GM23248 (cell line): ENCODE data around the gene CDA. TPM values are rescaled to one million over a fixed set of nuclear protein-coding genes. Genes with fewer than 3 reads are reported as not detected.

Source experiments
- DNase-seq: peaks from one replicate; pipeline ENCODE4 v3.0.0-alpha.2; 2015
- H2AFZ ChIP-seq: fragments of 200-600 bp; sonication (generic); 2 replicates; pipeline ENCODE4 v1.6.1; 2016; ENCODE audit warnings: antibody characterized with exemption
- H3F3A ChIP-seq: fragments of 200-600 bp; sonication (generic); 2 replicates; pipeline ENCODE4 v1.6.1; 2016; ENCODE audit warnings: mild to moderate bottlenecking, antibody characterized with exemption, mixed run types; ENCODE audit not compliant: insufficient read depth
- H3K27ac ChIP-seq: fragments of 200-600 bp; sonication (generic); 2 replicates; pipeline ENCODE4 v1.5.1; 2016; ENCODE audit warnings: mild to moderate bottlenecking
- H3K27me3 ChIP-seq: fragments of 200-600 bp; sonication (generic); replicated peaks from 2 replicates; pipeline ENCODE4 v1.6.1; 2016; ENCODE audit warnings: mild to moderate bottlenecking; ENCODE audit not compliant: insufficient read depth
- H3K36me3 ChIP-seq: fragments of 200-600 bp; sonication (generic); 2 replicates; pipeline ENCODE4 v1.6.1; 2016; ENCODE audit warnings: low read depth, mild to moderate bottlenecking
- H3K4me1 ChIP-seq: fragments of 200-600 bp; sonication (generic); 2 replicates; pipeline ENCODE4 v1.6.1; 2016; ENCODE audit warnings: mild to moderate bottlenecking; ENCODE audit not compliant: insufficient read depth
- H3K4me2 ChIP-seq: fragments of 200-600 bp; sonication (generic); one replicate; pipeline ENCODE4 v1.6.1; 2016; ENCODE audit warnings: mild to moderate bottlenecking; ENCODE audit not compliant: unreplicated experiment
- H3K4me3 ChIP-seq: fragments of 200-600 bp; sonication (generic); 2 replicates; pipeline ENCODE4 v1.5.1; 2016; ENCODE audit warnings: mild to moderate bottlenecking
- H3K79me2 ChIP-seq: fragments of 200-600 bp; sonication (generic); 2 replicates; pipeline ENCODE4 v1.6.1; 2016; ENCODE audit warnings: mild to moderate bottlenecking; ENCODE audit not compliant: insufficient read depth
- H3K9ac ChIP-seq: fragments of 200-600 bp; sonication (generic); 2 replicates; pipeline ENCODE4 v1.6.1; 2016; ENCODE audit warnings: mild to moderate bottlenecking
- H3K9me2 ChIP-seq: fragments of 200-600 bp; sonication (generic); 2 replicates; pipeline ENCODE4 v1.6.1; 2016; ENCODE audit warnings: mixed run types, mild to moderate bottlenecking, moderate library complexity; ENCODE audit not compliant: insufficient read depth
- H3K9me3 ChIP-seq: fragments of 200-600 bp; sonication (generic); one replicate; pipeline ENCODE4 v1.6.1; 2017; ENCODE audit warnings: low read depth
- H4K20me1 ChIP-seq: fragments of 200-600 bp; sonication (generic); 2 replicates; pipeline ENCODE4 v1.6.0; 2016; ENCODE audit not compliant: insufficient read depth
- EZH2 ChIP-seq: fragments of 200-600 bp; sonication (generic); IDR thresholded peaks from 2 replicates; pipeline ENCODE4 v1.6.1; 2018; ENCODE audit warnings: antibody characterized with exemption, mild to moderate bottlenecking; ENCODE audit not compliant: insufficient read depth, poor library complexity, severe bottlenecking
- EZH2phosphoT487 ChIP-seq: fragments of 200-600 bp; sonication (generic); IDR thresholded peaks from 2 replicates; pipeline ENCODE4 v1.6.1; 2018; ENCODE audit warnings: antibody characterized with exemption, moderate library complexity, mild to moderate bottlenecking, low read depth; ENCODE audit not compliant: insufficient read depth
- WGBS, 2 experiments: methylation state at CpG; one replicate each; pipeline ENCODE4 v1.1.6; 2015 to 2017; ENCODE audit warnings: low lambda C conversion rate in 2 of 2, low coverage in 1 of 2; ENCODE audit errors: missing lambda C conversion rate in 2 of 2; 5-methylcytosine and 5-hydroxymethylcytosine counted together
- in situ Hi-C: fragments of 300-500 bp; cut with MboI; formaldehyde crosslinking; loops from 2 replicates; pipeline ENCODE4 v1.15.0; 2020
- polyA plus RNA-seq: library from polyadenylated mRNA; unstranded; fragments of >200 nt; fragmentation: Nextera tagmentation; extraction: Ambion mirVana; gene quantifications from 2 replicates; pipeline ENCODE4 v1.2.1, GENCODE V29; 2016
- total RNA-seq: library from RNA; depleted of rRNA; stranded (reverse); fragments of >200 nt; shearing (Covaris generic); gene quantifications from 2 replicates; pipeline ENCODE4 v1.2.3, GENCODE V29; 2014

The CDA gene
- total and polyA plus RNA-seq, 2 experiments from 2014 or later = 3.0 to 9.6 TPM

GRCh38 chr1:20641975-20642374 is 53.1 kb downstream of the CDA start:
- Histone ChIP-seq H3K4me2 (no peak overlapping the region), H3K4me3 (no peak overlapping the region), H4K20me1 (no peaks in the 10 kb centered on the region), H3K4me1 (no peaks in the 10 kb centered on the region), H3K79me2 (peaks cover 5% of the 10 kb centered on the region; the same call in 1 of the 2 replicates), H3K27ac (no peak overlapping the region), H2AFZ (no peak overlapping the region), H3K36me3 (peaks cover 17% of the 10 kb centered on the region; the same call in 1 of the 2 replicates), H3K27me3 (no peaks in the 10 kb centered on the region), H3K9ac (no peak overlapping the region), H3F3A (no peaks in the 10 kb centered on the region), H3K9me3 (no peaks in the 10 kb centered on the region), H3K9me2 (no peaks in the 10 kb centered on the region)
- DNase-seq = no peak
- 88 to 91% methylated on average over 10 of the region's 10 CpGs for WGBS, 2 experiments
- no peak for TF ChIP-seq EZH2phosphoT487
- TF ChIP-seq EZH2 = no peak
- in situ Hi-C loops = no loop called here

GRCh38 chr1:20643080-20643479 is 54.2 kb downstream of the CDA start:
- H4K20me1 ChIP-seq = no peaks in the 10 kb centered on the region
- H3K4me3 ChIP-seq = no peak overlapping the region
- no peak for DNase-seq
- H3K36me3 ChIP-seq = peaks cover 21% of the 10 kb centered on the region; the same call in 1 of the 2 replicates
- H3F3A ChIP-seq = no peaks in the 10 kb centered on the region
- H3K4me2 ChIP-seq = no peak overlapping the region
- H3K27me3 ChIP-seq = no peaks in the 10 kb centered on the region
- TF ChIP-seq EZH2 = no peak
- TF ChIP-seq EZH2phosphoT487 = no peak
- H3K9me3 ChIP-seq = no peaks in the 10 kb centered on the region
- H3K27ac ChIP-seq = no peak overlapping the region
- no peaks in the 10 kb centered on the region for H3K4me1 ChIP-seq
- in situ Hi-C loops = no loop called here
- H3K9ac ChIP-seq = no peak overlapping the region
- 78 to 82% methylated on average over 6 of the region's 6 CpGs for WGBS, 2 experiments
- no peak overlapping the region for H2AFZ ChIP-seq
- H3K9me2 ChIP-seq = no peaks in the 10 kb centered on the region
- H3K79me2 ChIP-seq = peaks cover 5% of the 10 kb centered on the region; the same call in 1 of the 2 replicates

GRCh38 chr1:20644416-20644815 is 55.5 kb downstream of the CDA start:
- in situ Hi-C loops = no loop called here
- Histone ChIP-seq H3K27me3 (no peaks in the 10 kb centered on the region), H3F3A (no peaks in the 10 kb centered on the region), H3K4me1 (no peaks in the 10 kb centered on the region), H3K9me2 (no peaks in the 10 kb centered on the region), H3K27ac (no peak overlapping the region), H2AFZ (no peak overlapping the region), H3K36me3 (peaks cover 29% of the 10 kb centered on the region; the same call in 1 of the 2 replicates), H3K9me3 (no peaks in the 10 kb centered on the region), H3K4me2 (no peak overlapping the region), H3K4me3 (no peak overlapping the region), H3K79me2 (peaks cover 5% of the 10 kb centered on the region; the same call in 1 of the 2 replicates), H4K20me1 (no peaks in the 10 kb centered on the region), H3K9ac (no peak overlapping the region)
- TF ChIP-seq EZH2 = no peak
- TF ChIP-seq EZH2phosphoT487 = no peak
- no peak for DNase-seq
- 93 to 95% methylated on average over 13 of the region's 13 CpGs for WGBS, 2 experiments

- Histone ChIP-seq H3K79me2 (peaks cover 3% of the 10 kb centered on the region; the same call in 1 of the 2 replicates), H3K9me2 (no peaks in the 10 kb centered on the region), H3F3A (0 out of 2 replicates have a peak, but pooled peaks cover 1% of the 10 kb centered on the region), H3K27ac (no peak overlapping the region), H4K20me1 (no peaks in the 10 kb centered on the region), H3K36me3 (peaks cover 37% of the 10 kb centered on the region; the same call in 1 of the 2 replicates), H2AFZ (no peak overlapping the region), H3K4me1 (no peaks in the 10 kb centered on the region), H3K9ac (no peak overlapping the region), H3K4me3 (no peak overlapping the region), H3K27me3 (no peaks in the 10 kb centered on the region), H3K9me3 (no peaks in the 10 kb centered on the region), H3K4me2 (no peak overlapping the region)
- TF ChIP-seq EZH2phosphoT487 (no peak), EZH2 (no peak)
- in situ Hi-C loops = no loop called here
- 77 to 78% methylated on average over 12 to 14 of the region's 14 CpGs for WGBS, 2 experiments
- no peak for DNase-seq
Observed at GRCh38 chr1:20645414-20645813, 56.5 kb downstream of the CDA start.

GRCh38 chr1:20648438-20648837 is 59.5 kb downstream of the CDA start:
- Histone ChIP-seq H3K4me3 (no peak overlapping the region), H3K9me2 (no peaks in the 10 kb centered on the region), H3K4me2 (no peak overlapping the region), H3K9ac (no peak overlapping the region), H3K4me1 (no peaks in the 10 kb centered on the region), H3K27me3 (no peaks in the 10 kb centered on the region), H3K9me3 (no peaks in the 10 kb centered on the region), H3K27ac (no peak overlapping the region), H3K36me3 (peaks cover 51% of the 10 kb centered on the region; the same call in 1 of the 2 replicates), H3K79me2 (no peaks in the 10 kb centered on the region), H4K20me1 (no peaks in the 10 kb centered on the region), H3F3A (peaks cover 12% of the 10 kb centered on the region; the same call in 1 of the 2 replicates), H2AFZ (no peak overlapping the region)
- DNase-seq = no peak
- 90 to 91% methylated on average over 13 of the region's 13 CpGs for WGBS, 2 experiments
- in situ Hi-C loops = no loop called here
- TF ChIP-seq EZH2phosphoT487 = no peak
- no peak for TF ChIP-seq EZH2
